Measurements from ENCODE around the gene ARMH2.

The ARMH2 gene

DNA sequence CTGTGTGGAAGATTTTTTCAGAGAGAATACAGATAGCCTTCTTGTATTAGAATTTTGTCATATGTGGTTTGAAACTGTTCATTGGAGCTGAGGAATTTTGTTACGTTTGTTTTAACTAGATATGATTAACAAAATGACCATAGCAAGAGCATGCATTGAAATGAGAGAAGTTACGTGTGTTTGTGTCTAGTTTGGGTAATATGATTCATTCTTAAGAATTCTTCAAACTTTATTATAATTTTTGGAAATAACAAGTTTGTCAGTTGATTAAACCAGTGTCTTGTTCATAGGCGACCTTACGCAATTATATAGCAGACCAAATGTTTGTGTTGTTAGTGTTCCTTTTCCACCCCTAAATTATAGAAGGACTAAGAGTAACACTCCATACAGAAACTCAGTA, 18.5 kb downstream of the ARMH2 start:
- TF ChIP-seq, protein P1, sequence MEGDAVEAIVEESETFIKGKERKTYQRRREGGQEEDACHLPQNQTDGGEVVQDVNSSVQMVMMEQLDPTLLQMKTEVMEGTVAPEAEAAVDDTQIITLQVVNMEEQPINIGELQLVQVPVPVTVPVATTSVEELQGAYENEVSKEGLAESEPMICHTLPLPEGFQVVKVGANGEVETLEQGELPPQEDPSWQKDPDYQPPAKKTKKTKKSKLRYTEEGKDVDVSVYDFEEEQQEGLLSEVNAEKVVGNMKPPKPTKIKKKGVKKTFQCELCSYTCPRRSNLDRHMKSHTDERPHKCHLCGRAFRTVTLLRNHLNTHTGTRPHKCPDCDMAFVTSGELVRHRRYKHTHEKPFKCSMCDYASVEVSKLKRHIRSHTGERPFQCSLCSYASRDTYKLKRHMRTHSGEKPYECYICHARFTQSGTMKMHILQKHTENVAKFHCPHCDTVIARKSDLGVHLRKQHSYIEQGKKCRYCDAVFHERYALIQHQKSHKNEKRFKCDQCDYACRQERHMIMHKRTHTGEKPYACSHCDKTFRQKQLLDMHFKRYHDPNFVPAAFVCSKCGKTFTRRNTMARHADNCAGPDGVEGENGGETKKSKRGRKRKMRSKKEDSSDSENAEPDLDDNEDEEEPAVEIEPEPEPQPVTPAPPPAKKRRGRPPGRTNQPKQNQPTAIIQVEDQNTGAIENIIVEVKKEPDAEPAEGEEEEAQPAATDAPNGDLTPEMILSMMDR (conservative IDR thresholded peaks at IDR 0.05; ENCODE audit: control insufficient read depth, insufficient read depth, low read depth, low read length) = no peak
- no peak overlapping the region for H3K4me3 ChIP-seq (ENCODE audit: control insufficient read depth, low read depth, low read length)
- no peak for DNase-seq (ENCODE audit: low read depth)

DNA sequence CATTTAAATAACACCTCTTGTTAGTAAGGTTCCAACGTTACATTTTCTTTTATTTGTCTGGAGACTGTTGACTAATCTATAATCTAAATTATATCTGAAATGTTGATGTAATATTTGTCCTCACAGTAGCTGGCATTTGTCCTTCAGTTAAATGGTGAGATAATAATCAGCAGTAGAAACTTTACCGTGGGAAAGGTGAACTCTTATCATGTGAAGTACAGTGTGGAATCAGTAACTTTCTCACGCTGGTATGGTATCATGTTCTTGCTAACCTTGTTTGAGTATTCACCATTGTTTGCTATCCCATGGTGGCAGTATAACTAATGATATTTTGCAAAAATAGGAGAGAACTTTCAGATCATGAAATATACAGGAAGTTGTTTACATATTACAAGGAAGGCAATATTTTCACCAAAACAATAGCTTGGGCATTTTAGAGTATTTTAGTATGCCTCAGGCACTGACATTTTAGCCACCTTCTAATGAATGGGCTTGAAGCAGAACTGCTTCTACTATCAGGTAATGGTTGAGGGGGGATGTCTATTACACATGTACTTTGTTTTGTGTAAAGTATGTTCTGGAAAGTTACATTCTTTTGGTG, 19.2 kb downstream of the ARMH2 start:
- TF ChIP-seq, protein P1 (conservative IDR thresholded peaks at IDR 0.05; ENCODE audit: control insufficient read depth, insufficient read depth, low read depth, low read length) = no peak
- H3K4me3 ChIP-seq (ENCODE audit: control insufficient read depth, low read depth, low read length) = no peak overlapping the region
- no peak for DNase-seq (ENCODE audit: low read depth)

DNA sequence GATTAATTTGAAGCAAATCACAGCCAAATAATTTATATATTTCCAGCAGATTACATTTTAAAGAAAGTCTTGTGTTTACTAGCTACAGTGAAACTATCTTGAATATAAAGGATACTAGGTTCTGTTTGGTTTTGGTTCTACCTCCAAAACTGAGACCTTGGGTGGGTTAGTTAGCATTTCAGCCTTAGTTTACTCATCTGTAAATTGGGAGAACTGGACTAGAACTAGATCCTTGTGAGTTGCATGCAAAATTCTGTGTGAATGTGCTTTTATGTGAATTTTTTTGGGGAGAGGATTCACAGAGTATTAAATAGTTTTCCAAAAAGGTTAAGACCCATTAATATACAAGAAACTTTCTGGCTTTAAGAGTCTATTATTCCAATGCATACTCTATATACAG, 19.8 kb downstream of the ARMH2 start:
- TF ChIP-seq, protein P1 (conservative IDR thresholded peaks at IDR 0.05; ENCODE audit: control insufficient read depth, insufficient read depth, low read depth, low read length) = no peak
- H3K4me3 ChIP-seq (ENCODE audit: control insufficient read depth, low read depth, low read length) = no peak overlapping the region
- DNase-seq (ENCODE audit: low read depth) = no peak

DNA sequence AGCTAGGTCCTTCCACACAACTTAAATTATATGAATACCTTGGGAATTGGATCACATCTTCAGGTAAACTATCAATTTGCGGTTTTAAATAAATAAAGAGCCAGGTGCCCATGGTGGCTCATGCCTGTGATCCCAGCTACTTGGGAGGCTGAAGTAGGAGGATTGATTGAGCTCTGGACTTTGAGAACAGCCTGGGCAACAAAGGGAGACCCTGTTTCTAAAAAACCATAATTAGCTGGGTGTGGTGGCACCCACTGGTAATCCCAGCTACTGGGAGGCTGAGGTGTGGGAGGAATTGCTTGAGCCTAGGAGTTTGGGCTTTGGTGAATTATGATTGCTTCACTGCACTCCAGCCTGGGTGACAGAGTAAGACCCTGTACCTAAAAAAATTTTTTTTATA, 20.6 kb downstream of the ARMH2 start:
- DNase-seq (ENCODE audit: low read depth) = no peak
- no peak overlapping the region for H3K4me3 ChIP-seq (ENCODE audit: control insufficient read depth, low read depth, low read length)
- TF ChIP-seq, protein P1 (conservative IDR thresholded peaks at IDR 0.05; ENCODE audit: control insufficient read depth, insufficient read depth, low read depth, low read length) = no peak

DNA sequence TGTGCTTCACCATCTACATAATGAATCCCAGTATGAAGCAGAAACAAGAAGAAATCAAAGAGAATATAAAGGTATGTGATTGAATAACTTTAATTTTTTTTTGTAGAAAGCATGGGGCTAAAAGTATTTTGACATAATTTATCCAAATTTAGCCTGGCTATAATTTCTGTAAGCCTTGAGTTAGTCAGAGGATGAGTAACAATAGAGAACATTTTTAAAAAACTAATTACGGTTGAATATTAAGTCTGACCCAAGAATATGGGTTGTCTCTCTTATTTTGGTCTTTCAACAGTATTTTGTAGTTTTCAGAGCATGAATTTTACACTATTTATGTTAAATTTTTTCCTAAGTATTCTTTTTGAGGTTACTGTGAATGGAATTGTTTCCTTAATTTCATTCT, 21.5 kb downstream of the ARMH2 start:
- peak overlapping the region; percentile 87 for H3K4me3 ChIP-seq (ENCODE audit: control insufficient read depth, low read depth, low read length)
- TF ChIP-seq, protein P1 (conservative IDR thresholded peaks at IDR 0.05; ENCODE audit: control insufficient read depth, insufficient read depth, low read depth, low read length) = no peak
- peak; percentile 23 for DNase-seq (ENCODE audit: low read depth)

DNA sequence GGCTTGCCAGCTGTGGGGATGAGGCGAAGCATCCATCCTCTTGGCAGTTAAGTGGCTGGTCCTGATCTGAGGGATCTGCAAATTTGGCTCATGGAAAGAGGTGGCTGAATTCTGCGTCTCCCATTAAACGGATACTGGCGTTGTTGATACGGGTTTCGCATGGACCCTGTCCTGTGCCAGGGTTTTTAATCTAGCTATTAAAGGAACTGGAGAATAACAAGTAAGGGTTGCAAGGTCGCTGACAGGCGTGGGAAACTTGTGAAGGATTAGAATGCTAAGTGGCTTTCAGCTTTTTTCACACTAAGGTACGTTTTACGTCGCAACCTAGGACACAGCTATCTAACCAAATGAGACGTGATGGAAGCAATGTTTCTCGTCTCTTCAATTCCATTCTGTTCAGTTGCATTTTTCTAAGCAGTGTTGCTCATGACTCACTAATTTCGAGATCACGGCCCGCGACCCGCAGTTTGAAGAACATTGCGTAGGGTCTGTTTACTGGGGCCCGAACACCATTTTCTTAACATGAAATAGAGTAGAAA, 23.1 kb downstream of the ARMH2 start:
- peak overlapping the region; percentile 87 for H3K4me3 ChIP-seq (ENCODE audit: control insufficient read depth, low read depth, low read length)
- DNase-seq (ENCODE audit: low read depth) = peak; percentile 57
- TF ChIP-seq, protein P1 (conservative IDR thresholded peaks at IDR 0.05; ENCODE audit: control insufficient read depth, insufficient read depth, low read depth, low read length) = no peak
